ENCODE measurements around the gene LYRM2.

GRCh38 chr6:89539779-89540178 is 98.8 kb downstream of the LYRM2 start:
- no peak for TF ChIP-seq POLR2AphosphoS5 (IDR thresholded peaks at IDR 0.05)
- TF ChIP-seq POLR2A (IDR thresholded peaks at IDR 0.05; ENCODE audit: low read depth), result no peak
